DOHH2 (cell line): Measurements from ENCODE around the gene GAR1.
"Not testable (repeated sequence)": the region's sequence is repeated elsewhere in the genome, so short reads cannot be mapped to it uniquely, and the experiment has no call there.

Experiments
- CTCF ChIP-seq: fragments of 200-600 bp; sonication (generic); IDR thresholded peaks from one replicate; pipeline ENCODE4 v1.5.1; 2014; ENCODE audit warnings: antibody characterized with exemption, mild to moderate bottlenecking, low read depth, low read length; ENCODE audit not compliant: poor library complexity, severe bottlenecking
- EZH2phosphoT487 ChIP-seq: fragments of 200-600 bp; sonication (generic); IDR thresholded peaks from 2 replicates; pipeline ENCODE4 v1.6.1; 2017; ENCODE audit warnings: borderline replicate concordance, mild to moderate bottlenecking, antibody characterized with exemption, low read length, moderate library complexity, mixed read lengths

DNA sequence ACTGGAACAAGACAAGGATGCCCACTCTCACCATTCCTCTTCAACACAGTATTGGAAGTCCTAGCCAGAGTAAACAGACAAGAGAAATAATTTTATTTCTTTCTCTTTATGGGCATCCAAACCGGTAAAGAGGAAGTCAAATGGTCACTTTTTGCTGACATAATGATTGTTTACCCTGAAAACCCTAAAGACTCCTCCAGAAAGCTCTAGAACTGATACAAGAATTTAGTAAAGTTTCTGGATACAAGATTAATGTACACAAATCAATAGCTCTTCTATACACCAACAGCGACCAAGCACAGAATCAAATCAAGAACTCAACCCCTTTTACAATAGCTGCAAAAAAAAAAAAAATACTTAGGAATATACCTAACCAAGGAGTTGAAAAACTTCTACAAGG is 33.5 kb upstream of the GAR1 start:
- not testable (repeated sequence) for TF ChIP-seq CTCF, EZH2phosphoT487
